Kidney tubule cell (primary cell): ENCODE measurements around the gene GPR146.

Experiments used
- DNase-seq: peaks from one replicate; pipeline ENCODE4 v3.0.0-alpha.2; 2018; ENCODE audit warnings: low spot score

GPR146 gene

DNA sequence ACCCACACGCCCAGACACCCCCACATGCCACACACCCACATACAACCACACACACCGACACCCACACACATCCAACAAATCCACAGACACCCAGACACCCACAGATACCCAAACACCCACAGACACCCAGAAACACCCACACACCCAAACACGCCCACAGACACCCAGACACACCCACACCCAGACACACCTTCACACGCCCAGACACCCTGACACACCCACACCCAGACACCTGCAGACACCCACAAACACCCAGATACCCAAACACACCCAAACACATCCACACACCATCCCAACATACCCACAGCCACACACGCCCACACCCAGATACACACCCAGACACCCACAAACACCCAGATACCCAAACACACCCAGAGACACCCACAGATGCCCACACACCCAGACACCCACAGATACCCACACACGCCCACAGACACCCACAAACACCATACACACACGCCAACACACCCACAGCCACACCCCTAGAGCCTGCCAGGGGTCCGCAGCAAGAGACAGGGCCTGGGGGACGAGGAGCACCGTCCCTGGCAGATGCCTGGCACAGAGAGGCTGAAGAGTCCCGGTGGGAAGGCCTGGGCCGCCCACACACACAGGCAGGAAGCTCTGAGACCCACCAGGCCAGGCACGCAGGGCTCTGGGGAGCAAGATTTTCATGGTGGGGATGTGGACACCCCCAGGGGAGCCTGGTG is 32.9 kb upstream of the GPR146 start:
- DNase-seq = no peak

GRCh38 chr7:1012004-1012715 is 32.2 kb upstream of the GPR146 start:
- no peak for DNase-seq

- no peak for DNase-seq
These were observed 31.6 kb upstream of the GPR146 start for GRCh38 chr7:1012716-1013095.

GRCh38 chr7:1013581-1013980 is 30.8 kb upstream of the GPR146 start:
- DNase-seq = no peak

GRCh38 chr7:1014681-1015080 is 29.7 kb upstream of the GPR146 start:
- DNase-seq = no peak

GRCh38 chr7:1015196-1016121 is 28.9 kb upstream of the GPR146 start:
- peak; percentile 52 for DNase-seq

DNA sequence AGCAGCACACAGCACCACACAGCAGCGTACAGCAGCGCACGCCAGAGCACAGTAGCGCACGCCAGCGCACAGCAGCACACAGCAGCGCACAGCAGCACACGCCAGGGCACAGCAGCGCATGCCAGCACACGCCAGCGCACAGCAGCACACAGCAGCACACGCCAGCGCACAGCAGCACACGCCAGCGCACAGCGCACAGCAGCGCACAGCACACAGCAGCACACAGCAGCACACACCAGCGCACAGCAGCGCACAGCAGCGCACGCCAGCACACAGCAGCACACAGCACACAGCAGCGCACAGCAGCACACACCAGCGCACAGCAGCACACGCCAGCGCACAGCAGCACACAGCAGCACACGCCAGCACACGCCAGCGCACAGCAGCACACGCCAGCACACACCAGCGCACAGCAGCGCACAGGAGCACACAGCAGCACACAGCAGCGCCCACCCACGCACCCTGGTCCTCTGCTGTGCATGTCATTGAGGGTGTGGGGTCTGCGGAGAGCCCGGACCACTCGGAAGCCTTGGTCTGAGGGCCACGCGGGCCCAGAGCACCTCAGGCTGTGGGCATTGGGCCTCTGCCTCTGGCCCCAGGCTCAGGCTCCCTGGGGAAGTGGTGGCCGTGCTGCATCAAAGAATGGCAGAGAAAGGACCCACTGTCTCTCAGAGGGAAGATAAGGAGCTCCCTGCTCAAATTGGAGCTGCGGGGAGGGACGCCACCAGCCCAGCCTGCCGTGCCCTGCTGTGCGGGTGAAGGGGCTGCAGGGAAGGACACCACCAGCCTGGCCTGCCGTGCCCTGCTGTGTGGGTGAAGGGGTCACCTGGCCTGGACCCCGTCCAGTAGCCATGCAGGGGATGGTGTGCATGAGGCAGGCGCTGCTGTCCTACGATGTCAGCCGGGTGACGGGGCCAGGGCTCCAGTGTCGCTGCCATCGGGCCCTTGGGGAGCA is 27.5 kb upstream of the GPR146 start:
- DNase-seq = no peak

- DNase-seq = no peak
These were observed 26.6 kb upstream of the GPR146 start for GRCh38 chr7:1017586-1018333.

DNA sequence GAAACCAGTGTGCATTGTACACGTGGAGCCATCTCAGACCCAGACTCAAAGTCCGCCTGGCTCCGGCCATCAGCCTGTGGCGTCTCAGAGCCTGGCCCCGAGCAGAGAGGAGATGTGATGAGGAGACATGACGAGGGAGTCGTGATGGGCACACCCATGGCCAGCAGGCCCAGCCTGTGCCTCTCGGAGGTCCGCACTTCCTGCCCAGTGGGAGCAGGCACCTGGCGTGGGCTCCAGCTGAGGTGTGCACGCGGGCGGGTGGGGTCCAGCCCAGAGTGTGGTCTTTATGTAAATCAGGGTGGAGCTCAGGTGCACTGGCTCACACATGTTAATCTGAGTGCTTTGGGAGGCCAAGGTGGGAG is 26.0 kb upstream of the GPR146 start:
- DNase-seq = no peak

- DNase-seq = no peak
These were observed 25.0 kb upstream of the GPR146 start for GRCh38 chr7:1019255-1019785.

DNA sequence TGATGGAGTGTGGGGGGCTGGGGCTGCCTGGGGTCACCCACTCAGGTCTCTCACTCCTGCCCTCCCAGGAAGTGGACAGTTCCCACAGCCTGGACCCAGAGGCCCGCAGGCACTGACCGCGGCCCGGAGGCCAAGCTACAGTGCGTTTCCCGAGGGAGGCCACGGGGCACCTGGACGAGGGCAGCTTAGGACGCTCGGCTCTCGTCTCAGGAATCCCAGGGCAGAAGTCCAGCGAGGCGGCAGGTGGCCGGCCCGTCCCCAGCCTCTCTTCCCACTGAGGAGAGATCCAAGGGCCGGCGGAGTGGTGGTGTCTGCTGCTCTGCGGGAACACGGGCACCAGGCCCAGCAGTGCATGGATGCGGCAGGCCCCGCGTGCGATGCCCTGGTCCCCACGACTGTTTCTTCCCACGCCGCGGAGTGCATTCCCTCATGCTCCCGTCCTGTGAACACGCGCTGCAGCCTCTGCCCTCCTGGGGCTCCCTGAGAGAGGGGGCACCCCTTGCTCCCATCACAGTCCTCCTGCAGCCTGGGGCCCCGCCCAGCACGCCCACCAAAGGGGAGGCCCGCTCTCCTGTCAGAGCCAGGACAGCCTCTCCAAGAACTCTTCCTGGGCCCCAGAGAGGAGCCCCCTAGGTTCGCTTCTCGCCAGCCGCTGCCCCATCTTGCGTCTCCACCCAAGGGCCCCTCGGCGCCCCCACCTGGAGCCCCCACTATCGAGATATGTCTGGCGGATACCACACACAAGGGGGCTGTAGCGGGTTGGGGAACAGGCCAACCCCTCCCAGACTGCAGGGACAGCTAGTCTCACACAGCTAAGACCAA is 24.3 kb upstream of the GPR146 start:
- no peak for DNase-seq

DNA sequence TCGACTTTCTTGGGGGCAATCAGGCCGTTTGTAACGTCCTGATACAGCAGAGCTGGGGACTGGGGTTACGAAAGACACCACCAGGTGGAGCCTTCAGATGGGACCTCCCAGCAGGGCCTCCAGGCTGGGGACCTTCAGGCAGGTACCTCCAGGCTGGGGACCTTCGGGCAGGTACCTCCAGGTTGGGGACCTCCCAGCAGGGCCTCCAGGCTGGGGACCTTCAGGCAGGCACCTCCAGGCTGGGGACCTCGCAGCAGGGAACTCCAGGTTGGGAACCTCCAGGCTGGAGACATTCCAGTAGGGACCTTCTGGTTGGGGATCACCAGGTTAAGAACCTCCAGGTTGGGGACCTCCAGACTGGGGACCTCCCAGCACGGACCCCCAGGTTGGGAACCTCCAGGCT is 23.5 kb upstream of the GPR146 start:
- DNase-seq = no peak

DNA sequence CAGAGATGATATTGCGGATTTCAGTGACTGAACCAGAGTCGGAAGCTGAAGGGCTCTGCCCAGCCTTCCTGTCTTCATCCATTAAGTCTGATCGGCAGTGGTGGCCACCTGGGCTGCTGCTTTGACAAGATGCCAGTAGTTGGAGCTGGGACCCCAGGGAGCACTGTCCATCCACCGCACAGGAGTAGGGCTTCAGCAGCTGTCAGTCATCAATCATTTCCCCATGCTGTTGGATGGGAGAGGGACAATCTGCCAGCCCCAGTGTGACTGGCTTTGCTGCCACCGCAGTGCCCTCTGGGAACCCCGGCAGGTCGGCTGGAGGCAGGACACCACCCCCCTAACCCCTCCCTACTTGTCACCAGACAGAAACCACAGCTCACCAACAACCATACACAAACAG is 23.0 kb upstream of the GPR146 start:
- no peak for DNase-seq

DNA sequence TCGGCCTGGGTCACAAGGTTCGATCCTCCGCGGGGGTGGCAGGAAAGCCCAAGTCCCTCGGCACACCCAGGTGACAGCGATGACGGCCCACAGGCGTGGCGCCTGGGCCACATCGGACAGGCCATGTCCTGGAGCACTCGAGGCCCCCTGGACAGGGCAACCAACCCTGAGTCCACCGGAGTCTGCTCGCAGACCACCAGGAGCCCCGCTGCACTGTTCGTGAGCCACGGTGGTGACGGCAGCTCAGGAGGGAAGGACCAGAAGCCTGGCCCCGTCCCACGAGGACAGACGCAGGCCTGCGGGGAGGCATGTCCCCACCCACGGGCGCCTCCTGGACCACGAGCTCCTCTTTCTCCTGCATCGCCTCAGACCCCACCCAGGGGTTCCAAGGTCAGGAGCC is 22.4 kb upstream of the GPR146 start:
- DNase-seq = no peak

- DNase-seq = no peak
These were observed 22.0 kb upstream of the GPR146 start for GRCh38 chr7:1022356-1022755.

DNA sequence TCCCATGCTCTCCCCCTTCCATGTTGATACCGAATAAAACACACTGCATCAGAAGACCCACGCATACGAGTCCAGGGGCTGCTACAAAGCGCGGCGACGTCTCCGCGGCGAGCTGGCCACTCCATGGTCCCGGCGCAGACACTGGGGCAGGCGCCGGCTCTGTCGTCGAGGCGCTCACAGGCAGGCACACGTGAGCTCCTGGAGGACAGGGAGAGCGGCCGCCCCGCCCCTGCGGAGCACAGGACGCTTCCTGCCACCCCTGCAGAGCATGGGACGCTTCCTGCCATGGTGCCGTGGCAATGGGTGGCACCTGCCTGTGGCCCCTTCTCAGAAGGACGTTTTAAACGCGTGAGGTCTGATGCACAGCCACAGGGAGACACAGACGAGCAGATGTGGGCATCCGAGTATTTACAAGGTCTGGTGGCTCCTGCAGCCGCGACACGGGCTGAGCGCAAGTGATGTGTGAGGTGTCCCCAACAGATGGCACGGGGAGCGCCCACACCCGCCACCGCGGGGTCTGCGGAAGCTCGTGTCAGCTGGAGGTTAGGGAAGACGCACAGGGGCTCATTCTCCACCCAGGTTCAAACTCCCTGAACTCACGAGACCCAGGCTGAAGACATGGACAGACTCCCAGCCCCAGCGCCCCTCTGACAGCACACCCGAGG is 21.4 kb upstream of the GPR146 start:
- no peak for DNase-seq

GRCh38 chr7:1024331-1024841 is 20.0 kb upstream of the GPR146 start:
- DNase-seq = no peak

DNA sequence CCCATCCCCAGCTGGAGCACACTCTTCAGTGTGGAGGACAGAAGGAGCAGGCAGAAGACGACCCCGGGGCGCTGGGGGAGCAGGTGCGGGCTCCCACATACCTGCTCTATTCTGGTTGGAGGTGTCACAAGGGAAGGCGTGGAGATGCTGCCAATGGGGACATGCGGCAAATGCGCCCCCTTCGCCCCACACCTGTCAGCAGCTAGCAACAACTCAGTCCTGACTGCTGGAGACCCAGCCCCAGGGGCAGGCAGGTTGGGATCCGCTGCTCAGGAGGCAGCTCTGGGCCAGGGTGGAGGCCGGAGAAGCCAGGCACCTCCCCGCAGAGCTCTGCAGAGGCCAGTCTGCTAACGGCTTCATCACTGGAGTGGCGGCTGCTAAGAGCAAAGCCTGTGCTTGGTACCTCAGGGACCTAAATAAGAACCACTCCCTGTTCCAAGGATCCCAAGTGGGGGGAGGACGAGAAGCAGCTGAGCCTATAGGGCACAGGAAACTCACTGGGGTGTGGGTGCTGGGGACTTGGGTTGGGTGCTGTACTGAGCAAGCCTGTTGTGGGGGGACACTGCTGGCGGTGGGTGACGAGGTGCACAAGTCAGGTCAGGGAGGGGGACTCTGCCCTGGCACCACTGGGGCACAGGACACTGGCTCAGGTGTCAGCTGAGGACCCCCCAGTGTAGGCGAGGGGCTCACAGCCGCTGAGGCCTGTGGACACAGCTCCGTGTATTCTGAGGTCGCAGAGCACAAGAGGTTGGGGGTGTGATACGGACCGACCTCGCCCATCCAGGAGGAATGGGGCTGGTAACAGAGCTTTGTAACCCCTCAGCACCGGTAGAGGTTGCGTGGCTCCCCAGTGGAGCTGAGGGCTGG is 19.2 kb upstream of the GPR146 start:
- DNase-seq = no peak
